ENCODE measurements around the gene KCNN3.

The KCNN3 gene

DNA sequence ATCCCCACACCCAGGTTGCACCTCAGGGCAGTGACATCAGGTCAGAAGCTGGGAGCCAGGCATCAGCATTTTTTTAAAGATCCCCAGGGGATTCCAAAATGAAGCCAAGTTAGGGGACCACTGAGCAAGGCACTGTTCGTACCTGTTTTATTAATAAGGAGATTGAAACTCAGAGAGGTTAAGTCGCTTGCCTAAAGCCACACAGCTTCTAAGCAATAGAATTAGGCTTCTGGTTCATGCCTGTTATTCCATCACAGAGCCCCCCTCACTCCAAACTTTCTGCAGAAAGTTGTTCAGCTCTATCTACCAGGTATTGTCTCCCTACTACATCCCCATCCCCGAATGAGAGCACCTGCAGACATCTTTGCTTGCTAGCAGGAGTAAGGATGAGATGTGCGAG lies 28.7 kb downstream of the KCNN3 start:
- Histone ChIP-seq H3K4me3 (ENCODE audit: low read depth, low read length) (no peak overlapping the region), H3K27ac (ENCODE audit: extremely low read depth, low read depth, low read length) (no peak overlapping the region), H3K36me3 (ENCODE audit: control insufficient read depth in 2 of 2, insufficient read depth in 1 of 2, low read length in 2 of 2) (no peaks in the 10 kb centered on the region), H3K4me1 (ENCODE audit: control insufficient read depth, insufficient read depth, low read length) (no peaks in the 10 kb centered on the region), H3K9me3 (ENCODE audit: control insufficient read depth, insufficient read depth, low read depth, low read length) (no peaks in the 10 kb centered on the region)
- ChIA-PET CTCF (no interaction called here), POLR2A (no interaction called here)
- TF ChIP-seq ZNF658 (tag by site-specific recombination; IDR thresholded peaks at IDR 0.05) (no peak), ZNF768 (tag by site-specific recombination; IDR thresholded peaks at IDR 0.05) (peak; percentile 57; the same call in 1 of the 2 replicates)

DNA sequence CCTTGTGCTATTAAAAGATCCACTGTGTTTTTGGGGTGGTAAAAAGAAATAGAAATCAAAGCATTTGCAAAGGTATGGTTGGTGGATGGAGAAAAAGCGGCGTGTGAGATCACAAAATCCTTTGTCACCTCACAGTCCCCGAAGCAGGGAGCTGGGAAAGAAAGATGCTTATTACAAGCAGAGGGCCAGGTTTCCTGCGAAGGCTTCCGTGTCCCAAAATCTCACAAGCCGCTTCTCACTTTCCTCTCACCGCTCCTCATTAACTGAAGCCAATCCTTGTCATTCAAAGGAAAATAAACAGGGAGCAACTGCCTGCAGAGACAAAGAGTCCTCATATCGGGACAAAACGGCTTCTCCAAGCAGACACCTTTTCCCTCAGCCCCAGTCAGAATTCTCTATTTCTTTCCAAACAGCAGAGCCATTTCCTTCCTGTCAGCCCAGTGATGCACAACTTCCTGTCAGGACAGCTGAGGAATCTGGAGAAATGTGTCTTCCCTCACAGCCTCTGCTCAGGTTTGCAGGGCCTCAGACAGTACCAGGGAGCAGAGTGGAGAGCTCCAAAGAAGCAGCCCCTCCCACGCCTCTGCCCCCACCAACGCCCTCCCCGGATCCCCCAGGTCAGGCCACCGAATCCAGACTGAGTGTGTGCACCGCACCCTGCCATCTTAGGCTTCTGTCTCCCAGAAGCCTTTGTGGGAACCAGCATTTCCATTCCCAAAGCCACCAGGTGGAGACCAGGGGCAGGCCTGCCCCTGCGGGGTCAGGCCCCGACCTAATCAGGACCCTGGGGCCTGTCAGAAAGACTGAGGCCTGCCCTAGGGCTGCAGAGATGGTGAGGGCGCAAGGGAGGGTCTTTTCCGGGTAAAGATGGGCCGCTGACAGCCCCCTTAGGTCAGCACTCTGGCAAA lies 29.6 kb downstream of the KCNN3 start:
- POLR2A ChIA-PET = no interaction called here
- Histone ChIP-seq H3K4me1 (ENCODE audit: control insufficient read depth, insufficient read depth, low read length) (no peaks in the 10 kb centered on the region), H3K36me3 (ENCODE audit: control insufficient read depth in 2 of 2, insufficient read depth in 1 of 2, low read length in 2 of 2) (no peaks in the 10 kb centered on the region), H3K27ac (ENCODE audit: extremely low read depth, low read depth, low read length) (no peak overlapping the region), H3K4me3 (ENCODE audit: low read depth, low read length) (no peak overlapping the region), H3K9me3 (ENCODE audit: control insufficient read depth, insufficient read depth, low read depth, low read length) (no peaks in the 10 kb centered on the region)
- CTCF ChIA-PET = no interaction called here
- TF ChIP-seq, protein P1, sequence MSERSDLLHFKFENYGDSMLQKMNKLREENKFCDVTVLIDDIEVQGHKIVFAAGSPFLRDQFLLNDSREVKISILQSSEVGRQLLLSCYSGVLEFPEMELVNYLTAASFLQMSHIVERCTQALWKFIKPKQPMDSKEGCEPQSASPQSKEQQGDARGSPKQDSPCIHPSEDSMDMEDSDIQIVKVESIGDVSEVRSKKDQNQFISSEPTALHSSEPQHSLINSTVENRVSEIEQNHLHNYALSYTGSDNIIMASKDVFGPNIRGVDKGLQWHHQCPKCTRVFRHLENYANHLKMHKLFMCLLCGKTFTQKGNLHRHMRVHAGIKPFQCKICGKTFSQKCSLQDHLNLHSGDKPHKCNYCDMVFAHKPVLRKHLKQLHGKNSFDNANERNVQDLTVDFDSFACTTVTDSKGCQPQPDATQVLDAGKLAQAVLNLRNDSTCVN (tag by site-specific recombination; optimal IDR thresholded peaks at IDR 0.05) = no peak
- TF ChIP-seq, protein P2, sequence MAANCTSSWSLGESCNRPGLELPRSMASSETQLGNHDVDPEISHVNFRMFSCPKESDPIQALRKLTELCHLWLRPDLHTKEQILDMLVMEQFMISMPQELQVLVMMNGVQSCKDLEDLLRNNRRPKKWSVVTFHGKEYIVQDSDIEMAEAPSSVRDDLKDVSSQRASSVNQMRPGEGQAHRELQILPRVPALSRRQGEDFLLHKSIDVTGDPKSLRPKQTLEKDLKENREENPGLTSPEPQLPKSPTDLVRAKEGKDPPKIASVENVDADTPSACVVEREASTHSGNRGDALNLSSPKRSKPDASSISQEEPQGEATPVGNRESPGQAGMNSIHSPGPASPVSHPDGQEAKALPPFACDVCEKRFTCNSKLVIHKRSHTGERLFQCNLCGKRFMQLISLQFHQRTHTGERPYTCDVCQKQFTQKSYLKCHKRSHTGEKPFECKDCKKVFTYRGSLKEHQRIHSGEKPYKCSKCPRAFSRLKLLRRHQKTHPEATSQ (tag by site-specific recombination; IDR thresholded peaks at IDR 0.05) = no peak
- TF ChIP-seq, protein P3, sequence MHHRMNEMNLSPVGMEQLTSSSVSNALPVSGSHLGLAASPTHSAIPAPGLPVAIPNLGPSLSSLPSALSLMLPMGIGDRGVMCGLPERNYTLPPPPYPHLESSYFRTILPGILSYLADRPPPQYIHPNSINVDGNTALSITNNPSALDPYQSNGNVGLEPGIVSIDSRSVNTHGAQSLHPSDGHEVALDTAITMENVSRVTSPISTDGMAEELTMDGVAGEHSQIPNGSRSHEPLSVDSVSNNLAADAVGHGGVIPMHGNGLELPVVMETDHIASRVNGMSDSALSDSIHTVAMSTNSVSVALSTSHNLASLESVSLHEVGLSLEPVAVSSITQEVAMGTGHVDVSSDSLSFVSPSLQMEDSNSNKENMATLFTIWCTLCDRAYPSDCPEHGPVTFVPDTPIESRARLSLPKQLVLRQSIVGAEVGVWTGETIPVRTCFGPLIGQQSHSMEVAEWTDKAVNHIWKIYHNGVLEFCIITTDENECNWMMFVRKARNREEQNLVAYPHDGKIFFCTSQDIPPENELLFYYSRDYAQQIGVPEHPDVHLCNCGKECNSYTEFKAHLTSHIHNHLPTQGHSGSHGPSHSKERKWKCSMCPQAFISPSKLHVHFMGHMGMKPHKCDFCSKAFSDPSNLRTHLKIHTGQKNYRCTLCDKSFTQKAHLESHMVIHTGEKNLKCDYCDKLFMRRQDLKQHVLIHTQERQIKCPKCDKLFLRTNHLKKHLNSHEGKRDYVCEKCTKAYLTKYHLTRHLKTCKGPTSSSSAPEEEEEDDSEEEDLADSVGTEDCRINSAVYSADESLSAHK (tag by site-specific recombination; IDR thresholded peaks at IDR 0.05) = no peak
- TF ChIP-seq KLF10 (tag by site-specific recombination; IDR thresholded peaks at IDR 0.05) (no peak), ZBTB17 (tag by site-specific recombination; IDR thresholded peaks at IDR 0.05) (no peak), REPIN1 (tag by site-specific recombination; IDR thresholded peaks at IDR 0.05; ENCODE audit: low read depth) (no peak), ZNF350 (tag by site-specific recombination; IDR thresholded peaks at IDR 0.05) (no peak), ZNF600 (tag by site-specific recombination; IDR thresholded peaks at IDR 0.05) (no peak), ZNF544 (tag by site-specific recombination; IDR thresholded peaks at IDR 0.05) (no peak), SCRT2 (tag by site-specific recombination; IDR thresholded peaks at IDR 0.05) (no peak), ZNF623 (tag by site-specific recombination; IDR thresholded peaks at IDR 0.05) (no peak), KLF7 (tag by site-specific recombination; IDR thresholded peaks at IDR 0.05; ENCODE audit: borderline replicate concordance) (no peak)
- TF ChIP-seq, protein P4, sequence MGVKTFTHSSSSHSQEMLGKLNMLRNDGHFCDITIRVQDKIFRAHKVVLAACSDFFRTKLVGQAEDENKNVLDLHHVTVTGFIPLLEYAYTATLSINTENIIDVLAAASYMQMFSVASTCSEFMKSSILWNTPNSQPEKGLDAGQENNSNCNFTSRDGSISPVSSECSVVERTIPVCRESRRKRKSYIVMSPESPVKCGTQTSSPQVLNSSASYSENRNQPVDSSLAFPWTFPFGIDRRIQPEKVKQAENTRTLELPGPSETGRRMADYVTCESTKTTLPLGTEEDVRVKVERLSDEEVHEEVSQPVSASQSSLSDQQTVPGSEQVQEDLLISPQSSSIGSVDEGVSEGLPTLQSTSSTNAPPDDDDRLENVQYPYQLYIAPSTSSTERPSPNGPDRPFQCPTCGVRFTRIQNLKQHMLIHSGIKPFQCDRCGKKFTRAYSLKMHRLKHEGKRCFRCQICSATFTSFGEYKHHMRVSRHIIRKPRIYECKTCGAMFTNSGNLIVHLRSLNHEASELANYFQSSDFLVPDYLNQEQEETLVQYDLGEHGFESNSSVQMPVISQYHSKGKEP (tag by site-specific recombination; IDR thresholded peaks at IDR 0.05) = no peak
- TF ChIP-seq, protein P5, sequence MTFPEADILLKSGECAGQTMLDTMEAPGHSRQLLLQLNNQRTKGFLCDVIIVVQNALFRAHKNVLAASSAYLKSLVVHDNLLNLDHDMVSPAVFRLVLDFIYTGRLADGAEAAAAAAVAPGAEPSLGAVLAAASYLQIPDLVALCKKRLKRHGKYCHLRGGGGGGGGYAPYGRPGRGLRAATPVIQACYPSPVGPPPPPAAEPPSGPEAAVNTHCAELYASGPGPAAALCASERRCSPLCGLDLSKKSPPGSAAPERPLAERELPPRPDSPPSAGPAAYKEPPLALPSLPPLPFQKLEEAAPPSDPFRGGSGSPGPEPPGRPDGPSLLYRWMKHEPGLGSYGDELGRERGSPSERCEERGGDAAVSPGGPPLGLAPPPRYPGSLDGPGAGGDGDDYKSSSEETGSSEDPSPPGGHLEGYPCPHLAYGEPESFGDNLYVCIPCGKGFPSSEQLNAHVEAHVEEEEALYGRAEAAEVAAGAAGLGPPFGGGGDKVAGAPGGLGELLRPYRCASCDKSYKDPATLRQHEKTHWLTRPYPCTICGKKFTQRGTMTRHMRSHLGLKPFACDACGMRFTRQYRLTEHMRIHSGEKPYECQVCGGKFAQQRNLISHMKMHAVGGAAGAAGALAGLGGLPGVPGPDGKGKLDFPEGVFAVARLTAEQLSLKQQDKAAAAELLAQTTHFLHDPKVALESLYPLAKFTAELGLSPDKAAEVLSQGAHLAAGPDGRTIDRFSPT (tag by site-specific recombination; IDR thresholded peaks at IDR 0.05) = no peak
